Tibial artery (tissue), 4 donors: Measurements from ENCODE around the gene SYNC.

Experiments used
- DNase-seq, 2 donors: peaks; one replicate each; pipeline ENCODE4 v3.0.0-alpha.2; 2019
- H3K27ac ChIP-seq, 2 donors: fragments of 200-600 bp; sonication (generic) in 1 of 2; 1 replicate in 1 of 2; 2 replicates in 1 of 2; pipeline ENCODE4 v1.5.1; 2018 to 2019; ENCODE audit warnings: mild to moderate bottlenecking in 1 of 2
- H3K27me3 ChIP-seq, 2 donors: fragments of 200-600 bp; sonication (generic) in 1 of 2; one replicate each; pipeline versions ENCODE4 v1.5.1 to v1.6.0; 2016 to 2019
- H3K36me3 ChIP-seq, 3 donors: fragments of 200-600 bp; sonication (generic) in 2 of 3; one replicate each; pipeline ENCODE4 v1.5.1; 2016 to 2019; ENCODE audit warnings: mild to moderate bottlenecking in 2 of 3
- H3K4me1 ChIP-seq, 4 donors: fragments of 200-600 bp; sonication (generic) in 2 of 4; 1 replicate in 3 of 4; 2 replicates in 1 of 4; pipeline ENCODE4 v1.5.1; 2016 to 2019
- H3K4me3 ChIP-seq, 2 donors: fragments of 200-600 bp; sonication (generic) in 1 of 2; 1 replicate in 1 of 2; 2 replicates in 1 of 2; pipeline ENCODE4 v1.5.1; 2018 to 2019; ENCODE audit warnings: mild to moderate bottlenecking in 2 of 2
- H3K9me3 ChIP-seq, 3 donors: fragments of 200-600 bp; sonication (generic) in 1 of 3; one replicate each; pipeline ENCODE4 v1.5.1; 2016 to 2019
- CTCF ChIP-seq, 2 experiments: fragments of 200-600 bp in 1 of 2; fragments of 450-650 bp in 1 of 2; IDR thresholded peaks; one replicate each; pipeline ENCODE4 v1.5.1; 2017 to 2019; ENCODE audit warnings: antibody characterized with exemption in 2 of 2, mild to moderate bottlenecking in 1 of 2, moderate library complexity in 1 of 2
- intact Hi-C: fragments of 100-400 bp; cut with DNase I; formaldehyde crosslinking; loops from one replicate; pipeline ENCODE4 v1.15.0; 2023; ENCODE audit warnings: low total_unique reads

Gene SYNC

GRCh38 chr1:32719681-32720275 is 17.2 kb upstream of the SYNC start:
- Histone ChIP-seq H3K4me1 (peaks cover 0 to 11% (median 2%) of the 10 kb centered on the region in 4 donors), H3K9me3 (no peaks in the 10 kb centered on the region), H3K4me3 (no peak overlapping the region), H3K27me3 (no peaks in the 10 kb centered on the region), H3K36me3 (no peaks in the 10 kb centered on the region), H3K27ac (no peak overlapping the region)
- DNase-seq = no peak
- intact Hi-C loops = no loop called here
- no peak for TF ChIP-seq CTCF (IDR thresholded peaks at IDR 0.05)

DNA sequence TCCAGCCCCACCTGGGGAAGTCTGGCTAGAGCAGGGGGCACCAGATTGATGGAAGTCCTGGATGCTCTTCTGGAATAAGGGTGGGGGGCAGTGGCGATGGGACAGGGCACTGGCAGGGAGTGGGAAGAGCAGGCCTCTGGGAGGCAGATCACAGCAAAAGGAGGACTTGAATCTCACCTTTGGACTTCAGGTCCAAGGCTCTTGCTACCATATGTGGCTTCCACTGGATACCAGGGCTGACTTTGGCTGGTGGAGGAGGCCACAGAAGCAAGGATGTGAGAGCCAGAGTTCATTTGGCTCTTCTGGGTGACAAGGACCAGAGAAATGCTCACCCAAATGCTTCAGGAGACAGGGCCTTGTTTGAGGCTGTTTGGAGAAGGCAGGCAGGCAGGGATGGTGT is 16.0 kb upstream of the SYNC start:
- no peaks in the 10 kb centered on the region for H3K27me3 ChIP-seq
- H3K36me3 ChIP-seq = no peaks in the 10 kb centered on the region
- peaks cover 0 to 7% (median 0%) of the 10 kb centered on the region in 4 donors for H3K4me1 ChIP-seq
- TF ChIP-seq CTCF (IDR thresholded peaks at IDR 0.05) = no peak
- DNase-seq = no peak
- intact Hi-C loops = no loop called here
- H3K9me3 ChIP-seq = no peaks in the 10 kb centered on the region
- H3K4me3 ChIP-seq = no peak overlapping the region
- H3K27ac ChIP-seq = no peak overlapping the region

DNA sequence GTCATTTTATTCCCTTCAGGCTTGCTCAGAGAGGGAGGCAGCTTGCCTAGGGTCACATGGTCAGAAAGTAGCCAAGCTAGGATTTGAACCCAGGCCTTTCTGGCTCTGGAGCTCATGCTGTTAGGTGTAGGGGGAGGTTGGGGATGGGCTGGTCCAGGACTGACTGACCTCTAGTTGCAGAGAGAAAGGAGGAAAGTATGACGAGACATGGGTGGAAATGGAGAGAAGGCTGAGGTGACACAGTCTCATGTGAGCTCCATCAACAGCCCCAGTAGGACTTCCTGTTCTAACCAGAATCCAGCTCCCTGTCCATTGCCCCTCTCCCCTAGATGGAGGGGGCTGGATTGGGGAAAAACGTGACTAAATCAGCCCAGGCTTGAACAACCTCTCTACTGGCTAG is 15.5 kb upstream of the SYNC start:
- Histone ChIP-seq H3K4me3 (no peak overlapping the region), H3K4me1 (peaks cover 0 to 7% (median 0%) of the 10 kb centered on the region in 4 donors), H3K27ac (no peak overlapping the region), H3K27me3 (no peaks in the 10 kb centered on the region), H3K36me3 (no peaks in the 10 kb centered on the region), H3K9me3 (no peaks in the 10 kb centered on the region)
- intact Hi-C loops = no loop called here
- DNase-seq = no peak
- TF ChIP-seq CTCF (IDR thresholded peaks at IDR 0.05) = no peak

DNA sequence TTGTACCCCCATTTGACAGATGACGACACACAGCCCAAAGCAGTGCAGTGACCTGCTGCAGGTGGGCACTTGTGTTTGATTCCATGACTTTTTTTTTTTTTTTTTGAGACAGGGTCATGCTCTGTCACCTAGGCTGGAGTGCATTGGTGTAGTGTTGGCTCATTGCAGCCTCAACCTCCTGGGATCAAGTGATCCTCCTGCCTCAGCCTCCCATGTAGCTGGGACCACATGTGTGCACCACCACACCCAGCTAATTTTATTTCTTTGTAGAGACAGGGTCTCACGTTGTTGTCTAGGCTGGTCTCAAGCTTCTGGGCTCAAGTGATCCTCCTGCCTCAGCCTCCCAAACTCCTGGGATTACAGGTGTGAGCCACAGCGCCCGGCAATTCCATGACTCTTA is 14.9 kb upstream of the SYNC start:
- no peak for DNase-seq
- intact Hi-C loops = no loop called here
- Histone ChIP-seq H3K4me1 (peaks cover 0 to 7% (median 0%) of the 10 kb centered on the region in 4 donors), H3K27me3 (no peaks in the 10 kb centered on the region), H3K27ac (no peak overlapping the region), H3K4me3 (no peak overlapping the region), H3K9me3 (no peaks in the 10 kb centered on the region), H3K36me3 (no peaks in the 10 kb centered on the region)
- no peak for TF ChIP-seq CTCF (IDR thresholded peaks at IDR 0.05)

DNA sequence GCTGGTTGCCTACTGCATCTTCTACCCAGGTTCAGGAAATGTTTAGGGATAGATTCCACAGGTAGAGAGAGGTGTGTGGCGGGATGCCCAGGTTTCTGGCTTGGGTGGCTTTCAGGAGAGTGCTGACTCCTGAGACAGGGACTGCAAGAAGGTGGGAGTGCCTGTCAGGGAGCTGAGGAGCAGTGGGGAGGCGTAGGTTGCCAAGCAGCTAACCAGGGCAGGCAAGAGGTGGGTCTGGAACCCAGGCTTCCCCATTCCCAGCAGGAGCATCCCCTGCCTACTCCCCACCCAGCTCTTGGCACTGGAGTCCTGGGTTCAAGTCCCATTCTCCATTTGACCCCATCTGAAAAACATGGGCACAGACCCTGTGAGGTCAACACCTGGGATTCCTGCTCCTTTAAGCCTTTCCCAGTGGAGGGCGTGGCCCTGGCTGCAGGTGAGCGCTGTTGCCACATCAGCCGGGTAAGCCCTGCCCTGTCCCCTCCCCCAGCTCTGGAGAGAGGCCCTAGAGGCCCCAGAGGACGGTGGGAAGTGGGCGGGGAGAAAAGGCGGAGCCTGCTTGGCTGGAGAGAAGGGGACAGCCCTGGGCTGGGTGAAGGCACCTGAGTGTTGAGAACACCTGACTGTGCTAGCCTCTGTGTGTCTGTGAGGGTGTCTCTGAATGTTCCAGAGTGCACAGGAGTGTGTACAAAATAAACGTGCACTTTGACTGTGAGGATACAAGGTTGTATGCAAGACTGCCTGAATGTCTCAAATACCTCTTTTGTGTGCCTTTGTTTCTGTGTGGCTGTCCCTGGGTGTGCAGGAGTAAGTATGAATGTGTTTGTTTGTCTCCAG is 14.0 kb upstream of the SYNC start:
- H3K27me3 ChIP-seq = no peaks in the 10 kb centered on the region
- DNase-seq = peak in 1 of 2 donors; percentile 69
- H3K4me3 ChIP-seq = no peak overlapping the region
- H3K4me1 ChIP-seq = peaks cover 0 to 12% (median 3%) of the 10 kb centered on the region in 4 donors
- intact Hi-C loops = no loop called here
- no peak for TF ChIP-seq CTCF (IDR thresholded peaks at IDR 0.05)
- H3K36me3 ChIP-seq = no peaks in the 10 kb centered on the region
- H3K9me3 ChIP-seq = no peaks in the 10 kb centered on the region
- H3K27ac ChIP-seq = no peak overlapping the region
